WTC11 (cell line): ENCODE data around the gene DENND4A.

Experiments used
- ATF3 ChIP-seq: sonication (generic); formaldehyde crosslinking; conservative IDR thresholded peaks from 2 replicates; pipeline ENCODE4 v1.8.1; 2022; ENCODE audit warnings: mild to moderate bottlenecking, missing genetic modification reagents
- CTCF ChIP-seq: fragments of 200-600 bp; IDR thresholded peaks from 2 replicates; pipeline ENCODE4 v1.8.0; 2022; ENCODE audit warnings: antibody characterized with exemption
- ELF4 ChIP-seq: sonication (generic); formaldehyde crosslinking; IDR thresholded peaks from 2 replicates; pipeline ENCODE4 v1.8.1; 2022; ENCODE audit warnings: low read depth, mild to moderate bottlenecking, moderate library complexity, missing genetic modification reagents
- EMX1 ChIP-seq: fragments of 250-450 bp; sonication (Bioruptor Pico); IDR thresholded peaks from 2 replicates; pipeline ENCODE4 v1.8.0; 2021; ENCODE audit warnings: mild to moderate bottlenecking
- FOXK1 ChIP-seq: sonication (generic); formaldehyde crosslinking; IDR thresholded peaks from 2 replicates; pipeline ENCODE4 v1.8.0; 2022; ENCODE audit warnings: mild to moderate bottlenecking, moderate library complexity, missing genetic modification reagents
- NFYB ChIP-seq: sonication (generic); formaldehyde crosslinking; conservative IDR thresholded peaks from 2 replicates; pipeline ENCODE4 v1.8.0; 2022; ENCODE audit warnings: low read depth, missing genetic modification reagents
- SP1 ChIP-seq: sonication (generic); formaldehyde crosslinking; conservative IDR thresholded peaks from 2 replicates; pipeline ENCODE4 v1.8.1; 2022; ENCODE audit warnings: missing genetic modification reagents
- ZNF121 ChIP-seq: sonication (generic); formaldehyde crosslinking; IDR thresholded peaks from 2 replicates; pipeline ENCODE4 v1.8.0; 2023; ENCODE audit warnings: missing genetic modification reagents
- TF ChIP-seq, protein P1 (sequence below): sonication (generic); formaldehyde crosslinking; IDR thresholded peaks from 2 replicates; pipeline ENCODE4 v1.8.1; 2022; ENCODE audit warnings: missing genetic modification reagents, borderline replicate concordance
- TF ChIP-seq, protein P2 (sequence below): sonication (generic); formaldehyde crosslinking; IDR thresholded peaks from 2 replicates; pipeline ENCODE4 v1.8.1; 2022; ENCODE audit warnings: mild to moderate bottlenecking, missing genetic modification reagents, moderate library complexity, borderline replicate concordance

- TF ChIP-seq CTCF (no peak), ATF3 (CRISPR knock-in tag) (no peak), ELF4 (CRISPR knock-in tag) (no peak), EMX1 (no peak), NFYB (CRISPR knock-in tag) (no peak), FOXK1 (no peak), SP1 (CRISPR knock-in tag) (no peak), ZNF121 (no peak)
- TF ChIP-seq, protein P1, sequence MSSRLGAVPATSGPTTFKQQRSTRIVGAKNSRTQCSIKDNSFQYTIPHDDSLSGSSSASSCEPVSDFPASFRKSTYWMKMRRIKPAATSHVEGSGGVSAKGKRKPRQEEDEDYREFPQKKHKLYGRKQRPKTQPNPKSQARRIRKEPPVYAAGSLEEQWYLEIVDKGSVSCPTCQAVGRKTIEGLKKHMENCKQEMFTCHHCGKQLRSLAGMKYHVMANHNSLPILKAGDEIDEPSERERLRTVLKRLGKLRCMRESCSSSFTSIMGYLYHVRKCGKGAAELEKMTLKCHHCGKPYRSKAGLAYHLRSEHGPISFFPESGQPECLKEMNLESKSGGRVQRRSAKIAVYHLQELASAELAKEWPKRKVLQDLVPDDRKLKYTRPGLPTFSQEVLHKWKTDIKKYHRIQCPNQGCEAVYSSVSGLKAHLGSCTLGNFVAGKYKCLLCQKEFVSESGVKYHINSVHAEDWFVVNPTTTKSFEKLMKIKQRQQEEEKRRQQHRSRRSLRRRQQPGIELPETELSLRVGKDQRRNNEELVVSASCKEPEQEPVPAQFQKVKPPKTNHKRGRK (CRISPR knock-in tag) = no peak
- TF ChIP-seq, protein P2, sequence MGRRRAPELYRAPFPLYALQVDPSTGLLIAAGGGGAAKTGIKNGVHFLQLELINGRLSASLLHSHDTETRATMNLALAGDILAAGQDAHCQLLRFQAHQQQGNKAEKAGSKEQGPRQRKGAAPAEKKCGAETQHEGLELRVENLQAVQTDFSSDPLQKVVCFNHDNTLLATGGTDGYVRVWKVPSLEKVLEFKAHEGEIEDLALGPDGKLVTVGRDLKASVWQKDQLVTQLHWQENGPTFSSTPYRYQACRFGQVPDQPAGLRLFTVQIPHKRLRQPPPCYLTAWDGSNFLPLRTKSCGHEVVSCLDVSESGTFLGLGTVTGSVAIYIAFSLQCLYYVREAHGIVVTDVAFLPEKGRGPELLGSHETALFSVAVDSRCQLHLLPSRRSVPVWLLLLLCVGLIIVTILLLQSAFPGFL (CRISPR knock-in tag) = no peak
Observed at GRCh38 chr15:65688462-65688861, 103.6 kb downstream of the DENND4A start.
